IgD-negative memory B cell (primary cell): ENCODE data around the gene PIEZO1. TPM values are rescaled to one million over a fixed set of nuclear protein-coding genes. Genes with fewer than 3 reads are reported as not detected.
"Not testable (repeated sequence)": the region's sequence is repeated elsewhere in the genome, so short reads cannot be mapped to it uniquely, and the experiment has no call there.

Source experiments
- H3K27ac Mint-ChIP-seq, 3 donors: one replicate each; pipeline ENCODE4 v1.8.0; 2020 to 2022; ENCODE audit warnings: mild to moderate bottlenecking in 3 of 3, mixed read lengths in 3 of 3, moderate library complexity in 1 of 3
- H3K27me3 Mint-ChIP-seq: one replicate; pipeline ENCODE4 v1.8.0; 2021; ENCODE audit warnings: mixed read lengths
- H3K36me3 Mint-ChIP-seq: one replicate; pipeline ENCODE4 v1.8.0; 2020; ENCODE audit warnings: mild to moderate bottlenecking, mixed read lengths
- H3K4me1 Mint-ChIP-seq, 3 donors: one replicate each; pipeline ENCODE4 v1.8.0; 2020 to 2022; ENCODE audit warnings: mixed read lengths in 3 of 3, mild to moderate bottlenecking in 1 of 3
- H3K4me3 Mint-ChIP-seq, 4 donors: one replicate each; pipeline ENCODE4 v1.8.0; 2020 to 2022; ENCODE audit warnings: mild to moderate bottlenecking in 4 of 4, mixed read lengths in 4 of 4, moderate library complexity in 3 of 4
- H3K9me3 Mint-ChIP-seq, 3 donors: one replicate each; pipeline ENCODE4 v1.8.0; 2020 to 2021; ENCODE audit warnings: mixed read lengths in 3 of 3, mild to moderate bottlenecking in 1 of 3
- polyA plus RNA-seq: library from polyadenylated mRNA; unstranded; fragments of 300-500 nt; fragmentation: Illumina TruSeq; gene quantifications from one replicate; pipeline ENCODE4 v1.2.3, GENCODE V29; 2021

PIEZO1 gene
- polyA plus RNA-seq, 1 donor from 2014 or later = 33.4 TPM

GRCh38 chr16:88671806-88672205 is 113.2 kb downstream of the PIEZO1 start:
- no peaks in the 10 kb centered on the region for H3K4me1 Mint-ChIP-seq
- H3K36me3 Mint-ChIP-seq = no peaks in the 10 kb centered on the region
- no peaks in the 10 kb centered on the region for H3K9me3 Mint-ChIP-seq
- H3K4me3 Mint-ChIP-seq = no peak overlapping the region
- no peaks in the 10 kb centered on the region for H3K27me3 Mint-ChIP-seq
- no peak overlapping the region for H3K27ac Mint-ChIP-seq

GRCh38 chr16:88669980-88670379 is 115.0 kb downstream of the PIEZO1 start:
- Mint-ChIP-seq H3K4me1 (peaks cover 3 to 5% (median 4%) of the 10 kb centered on the region in 3 donors), H3K9me3 (no peaks in the 10 kb centered on the region), H3K4me3 (no peak overlapping the region), H3K36me3 (no peaks in the 10 kb centered on the region), H3K27ac (no peak overlapping the region), H3K27me3 (no peaks in the 10 kb centered on the region)

- H3K4me3 Mint-ChIP-seq, H3K27ac Mint-ChIP-seq, H3K36me3 Mint-ChIP-seq, H3K27me3 Mint-ChIP-seq, H3K4me1 Mint-ChIP-seq, H3K9me3 Mint-ChIP-seq: not testable (repeated sequence)
Observed at GRCh38 chr16:88669493-88669892, 115.5 kb downstream of the PIEZO1 start.

- Mint-ChIP-seq H3K4me1 (peaks cover 5 to 7% (median 7%) of the 10 kb centered on the region in 3 donors), H3K27ac (no peak overlapping the region), H3K9me3 (no peaks in the 10 kb centered on the region), H3K4me3 (no peak overlapping the region), H3K27me3 (no peaks in the 10 kb centered on the region), H3K36me3 (no peaks in the 10 kb centered on the region)
Observed at GRCh38 chr16:88667461-88667860, 117.6 kb downstream of the PIEZO1 start.

GRCh38 chr16:88665570-88665969 is 119.5 kb downstream of the PIEZO1 start:
- Mint-ChIP-seq H3K4me1 (peaks cover 14 to 19% (median 17%) of the 10 kb centered on the region in 3 donors), H3K36me3 (no peaks in the 10 kb centered on the region), H3K27me3 (no peaks in the 10 kb centered on the region), H3K27ac (peak overlapping the region in 1 of 3 donors; percentile 88), H3K9me3 (no peaks in the 10 kb centered on the region), H3K4me3 (peak overlapping the region in 2 of 4 donors; percentile 33 to 89)

Other genes with a start within 250 kb of the PIEZO1 start
- 17.5 TPM for gene ZC3H18, start 214.8 kb downstream of the PIEZO1 start, polyA plus RNA-seq
- gene IL17C, start 146.6 kb downstream of the PIEZO1 start, polyA plus RNA-seq = not detected
- 1,890 TPM for gene CYBA, start 134.2 kb downstream of the PIEZO1 start, polyA plus RNA-seq
- gene MVD, start 122.1 kb downstream of the PIEZO1 start, polyA plus RNA-seq = 26.0 TPM
- 12.3 TPM for gene SNAI3, start 98.7 kb downstream of the PIEZO1 start, polyA plus RNA-seq
- gene RNF166, start 78.8 kb downstream of the PIEZO1 start, polyA plus RNA-seq = 33.9 TPM
- gene CTU2, start 78.7 kb downstream of the PIEZO1 start, polyA plus RNA-seq = 12.1 TPM
- gene CDT1, start 18.6 kb upstream of the PIEZO1 start, polyA plus RNA-seq = 0.20 TPM
- 416 TPM for gene APRT, start 26.7 kb upstream of the PIEZO1 start, polyA plus RNA-seq
- 8.4 TPM for gene GALNS, start 71.7 kb upstream of the PIEZO1 start, polyA plus RNA-seq
- 86.1 TPM for gene TRAPPC2L, start 71.9 kb upstream of the PIEZO1 start, polyA plus RNA-seq
- not detected for gene PABPN1L, start 81.4 kb upstream of the PIEZO1 start, polyA plus RNA-seq
- gene CBFA2T3, start 192.0 kb upstream of the PIEZO1 start, polyA plus RNA-seq = 38.8 TPM